Pulmonary artery endothelial cell (primary cell): Measurements from ENCODE around the gene RAP1GAP2. TPM values are rescaled to one million over a fixed set of nuclear protein-coding genes. Genes with fewer than 3 reads are reported as not detected.

Experiments
- DNase-seq: peaks from one replicate; pipeline ENCODE4 v3.0.0-alpha.2; 2011; ENCODE audit warnings: low read depth, low spot score
- total RNA-seq: library from RNA; depleted of rRNA; stranded (reverse); fragments of >200 nt; gene quantifications from 2 replicates; pipeline ENCODE4 v1.2.3, GENCODE V29; 2014

The RAP1GAP2 gene
- total RNA-seq, 1 donor from 2014 or later = 6.1 TPM

- no peak for DNase-seq
Measured at GRCh38 chr17:2853283-2854142, 57.3 kb downstream of the RAP1GAP2 start.

DNA sequence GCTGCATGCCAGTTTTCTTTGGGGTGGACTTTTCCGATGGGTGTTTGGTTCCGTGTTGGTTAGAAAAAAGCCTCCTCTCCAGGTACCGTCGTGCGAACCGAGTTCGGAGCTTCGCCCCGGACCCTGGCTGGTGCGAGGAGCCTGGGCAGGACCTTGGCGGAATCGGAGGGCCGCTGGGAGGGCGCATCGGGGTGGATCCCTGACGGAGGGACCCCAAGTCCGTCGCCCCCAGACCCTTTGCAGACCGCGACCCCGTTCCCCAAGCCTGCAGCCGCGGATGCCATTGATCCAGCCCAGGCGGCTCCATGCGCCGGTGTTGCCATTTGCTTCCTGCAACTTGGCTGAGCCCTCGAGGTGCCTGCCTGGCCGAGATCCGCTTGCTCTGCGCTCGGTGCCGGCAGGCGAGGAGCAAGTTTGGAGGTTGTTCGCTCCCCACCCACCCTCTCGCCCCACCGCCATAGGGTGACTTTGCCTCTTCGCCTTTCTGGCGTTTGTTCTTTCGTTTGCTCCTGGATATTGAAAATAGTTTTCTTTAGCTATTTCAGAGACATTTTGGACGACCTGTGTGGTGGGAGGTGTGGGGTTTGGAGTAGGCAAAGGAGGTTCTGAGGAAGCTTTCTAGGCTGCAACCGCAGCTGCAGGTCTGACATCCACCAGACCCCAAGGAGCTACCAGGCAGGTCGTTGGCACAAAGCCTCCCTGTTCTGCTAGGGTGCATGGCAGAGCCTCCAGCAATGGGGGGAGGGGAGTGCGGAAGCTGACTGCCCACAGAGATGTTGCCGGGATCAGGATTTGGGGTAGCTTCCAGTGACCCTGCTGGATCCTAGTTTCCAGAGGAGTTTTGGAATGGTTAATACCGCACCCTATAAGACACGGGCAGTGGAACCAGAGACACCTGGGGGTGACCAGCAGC lies 58.2 kb downstream of the RAP1GAP2 start:
- DNase-seq = no peak

GRCh38 chr17:2855063-2855600 lies 58.9 kb downstream of the RAP1GAP2 start:
- no peak for DNase-seq

GRCh38 chr17:2856727-2857126 lies 60.5 kb downstream of the RAP1GAP2 start:
- DNase-seq = no peak

- no peak for DNase-seq
Measured at GRCh38 chr17:2860045-2860444, 63.8 kb downstream of the RAP1GAP2 start.

DNA sequence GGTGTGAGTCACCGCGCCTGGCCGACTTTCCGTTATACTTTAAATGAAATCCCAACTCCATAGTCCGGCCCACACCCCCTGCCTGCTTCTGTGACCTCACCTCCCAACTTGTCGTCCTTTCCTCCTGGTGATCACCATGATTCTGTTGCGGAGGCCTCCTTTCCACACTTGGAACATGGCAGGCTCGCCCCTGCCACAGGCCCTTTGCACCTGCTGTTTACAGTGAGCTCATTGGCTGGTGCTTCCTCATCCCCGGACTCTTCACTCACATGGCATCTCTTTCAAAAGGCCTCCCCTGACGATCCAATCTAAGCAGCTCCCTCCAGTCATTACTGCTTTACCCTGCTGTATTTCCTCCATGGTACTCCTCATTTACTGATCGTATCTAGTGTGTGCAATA lies 64.6 kb downstream of the RAP1GAP2 start:
- no peak for DNase-seq

- no peak for DNase-seq
Measured at GRCh38 chr17:2862197-2862596, 66.0 kb downstream of the RAP1GAP2 start.

DNA sequence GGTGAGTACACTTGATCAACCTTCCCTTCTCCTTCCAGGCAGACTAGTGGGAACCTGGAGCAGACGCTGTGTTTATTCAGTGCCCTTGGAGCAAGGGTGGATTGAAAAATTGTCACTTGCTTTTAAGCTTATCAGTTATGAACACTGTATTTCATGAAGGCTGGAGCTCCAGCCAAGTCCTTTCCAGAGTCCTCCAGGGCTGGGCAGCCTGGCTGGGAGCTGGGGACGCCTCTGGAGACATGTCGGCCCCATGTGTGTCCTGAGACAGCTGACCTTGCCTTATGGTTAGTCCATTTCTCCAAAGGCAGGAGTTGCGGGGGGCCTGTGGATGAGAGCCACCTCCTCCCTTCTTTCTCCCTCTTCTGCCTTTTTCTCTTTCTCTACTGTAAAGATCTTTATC lies 67.0 kb downstream of the RAP1GAP2 start:
- no peak for DNase-seq

- no peak for DNase-seq
Measured at GRCh38 chr17:2865228-2865627, 69.0 kb downstream of the RAP1GAP2 start.

DNA sequence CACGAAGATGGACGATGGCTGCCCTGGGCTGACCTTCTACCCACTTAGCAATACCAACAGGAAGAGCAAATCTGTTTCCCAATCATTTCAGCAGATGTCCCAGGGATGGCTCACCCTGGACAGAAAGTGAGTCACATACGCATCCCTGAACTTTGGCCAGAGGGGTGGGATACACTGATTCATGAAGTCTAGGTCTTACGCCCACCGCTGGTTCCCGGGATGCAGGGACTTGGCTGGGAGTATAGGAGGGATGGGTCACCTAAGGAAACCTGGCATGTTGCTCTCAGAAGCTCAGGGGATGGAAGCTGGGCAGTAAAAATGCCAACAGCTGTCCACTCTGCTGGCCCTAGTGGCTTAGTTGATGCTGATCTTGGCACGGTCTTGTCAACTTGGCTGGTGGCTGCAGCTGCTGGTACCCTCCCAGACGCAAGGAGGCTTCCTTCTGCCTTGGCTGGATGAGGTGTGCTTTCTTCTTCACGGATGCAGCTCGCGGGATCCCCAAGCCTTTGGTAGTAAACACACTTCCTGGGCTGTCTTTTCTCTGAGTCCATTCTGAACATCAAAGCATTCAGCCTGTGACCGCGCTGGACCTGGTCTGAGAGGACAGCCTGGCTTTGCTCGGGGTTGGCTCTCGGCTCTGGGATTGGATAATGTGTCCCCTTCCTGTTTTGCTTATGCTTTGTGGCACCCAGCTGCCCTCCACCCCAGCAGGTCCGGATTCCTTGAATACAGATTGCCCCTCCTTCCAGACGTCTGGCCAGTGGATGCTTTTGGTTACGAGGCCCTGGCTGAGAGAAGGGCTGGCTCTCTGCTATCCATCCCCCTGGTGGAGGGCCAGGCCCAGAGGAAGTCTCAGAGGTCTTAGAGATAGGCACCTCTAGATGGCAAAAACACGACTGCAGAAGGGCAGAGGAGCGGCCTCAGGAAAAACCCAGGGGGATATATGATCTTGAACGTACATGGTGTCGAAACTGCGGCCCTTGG lies 71.5 kb downstream of the RAP1GAP2 start:
- no peak for DNase-seq

- DNase-seq = no peak
Measured at GRCh38 chr17:2869604-2870003, 73.4 kb downstream of the RAP1GAP2 start.

DNA sequence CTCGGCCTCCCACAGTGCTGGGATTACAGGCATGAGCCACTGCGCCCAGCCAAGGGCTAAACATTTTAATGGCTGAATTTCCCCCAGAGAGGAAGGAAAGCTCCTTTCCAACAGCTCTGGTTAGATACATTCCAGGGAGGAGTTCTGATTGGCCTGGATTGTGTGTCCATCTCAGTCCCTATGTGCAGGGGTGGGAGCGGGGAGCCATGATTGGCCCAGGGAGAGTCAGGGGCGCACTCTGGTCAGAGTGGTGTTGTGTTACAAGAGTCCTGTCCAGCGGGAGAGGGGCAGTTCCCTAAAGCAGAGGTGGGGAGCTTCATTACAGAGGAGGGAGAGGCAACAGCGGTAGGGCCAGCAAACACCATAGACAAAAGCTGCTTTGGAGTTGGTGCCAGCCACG lies 75.0 kb downstream of the RAP1GAP2 start:
- no peak for DNase-seq

- no peak for DNase-seq
Measured at GRCh38 chr17:2871720-2872119, 75.5 kb downstream of the RAP1GAP2 start.

GRCh38 chr17:2872282-2872681 lies 76.0 kb downstream of the RAP1GAP2 start:
- no peak for DNase-seq

DNA sequence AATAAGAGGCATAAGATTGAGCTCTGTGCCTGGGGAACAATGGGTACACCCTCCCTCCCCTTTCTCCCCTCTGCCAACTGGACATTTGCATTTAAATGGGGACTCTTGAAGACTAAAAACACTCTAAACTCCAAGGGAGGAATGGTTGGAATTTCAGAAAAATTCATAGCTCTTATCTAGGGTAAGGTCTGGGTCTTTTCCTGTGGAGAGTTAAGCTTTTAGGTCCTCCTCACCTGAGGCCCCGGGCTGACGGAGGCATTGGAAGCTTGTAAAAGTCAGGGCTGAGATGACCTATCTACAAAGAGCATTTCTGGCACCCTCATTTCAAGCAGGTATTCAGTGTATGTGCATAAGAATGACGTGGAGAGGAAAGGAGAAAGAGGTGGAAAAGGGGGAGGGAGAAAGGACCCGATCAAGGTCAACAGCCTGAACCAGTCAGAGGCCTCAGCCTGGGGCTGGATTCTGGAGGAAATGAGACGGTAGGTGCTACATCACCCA lies 78.0 kb downstream of the RAP1GAP2 start:
- no peak for DNase-seq

GRCh38 chr17:2875608-2876007 lies 79.4 kb downstream of the RAP1GAP2 start:
- no peak for DNase-seq

DNA sequence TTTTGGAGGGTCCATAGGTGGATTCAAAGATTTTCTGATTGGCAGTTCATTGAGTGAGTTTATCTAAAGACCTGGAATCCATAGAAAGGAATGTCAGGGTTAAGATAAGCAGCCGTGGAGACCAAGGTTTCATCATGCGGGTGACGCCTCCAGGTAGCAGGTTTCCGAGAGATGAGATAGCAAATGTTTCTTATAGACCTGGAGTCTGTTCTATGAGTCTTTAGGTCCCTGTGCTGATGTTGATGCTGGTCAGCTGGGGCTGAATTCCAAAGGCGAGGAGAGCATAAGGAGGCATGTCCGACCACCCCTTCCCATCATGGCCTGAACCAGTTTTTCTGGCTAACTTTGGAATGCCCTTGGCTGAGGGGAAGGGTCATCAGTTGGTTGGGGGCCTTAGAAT lies 80.2 kb downstream of the RAP1GAP2 start:
- no peak for DNase-seq

DNA sequence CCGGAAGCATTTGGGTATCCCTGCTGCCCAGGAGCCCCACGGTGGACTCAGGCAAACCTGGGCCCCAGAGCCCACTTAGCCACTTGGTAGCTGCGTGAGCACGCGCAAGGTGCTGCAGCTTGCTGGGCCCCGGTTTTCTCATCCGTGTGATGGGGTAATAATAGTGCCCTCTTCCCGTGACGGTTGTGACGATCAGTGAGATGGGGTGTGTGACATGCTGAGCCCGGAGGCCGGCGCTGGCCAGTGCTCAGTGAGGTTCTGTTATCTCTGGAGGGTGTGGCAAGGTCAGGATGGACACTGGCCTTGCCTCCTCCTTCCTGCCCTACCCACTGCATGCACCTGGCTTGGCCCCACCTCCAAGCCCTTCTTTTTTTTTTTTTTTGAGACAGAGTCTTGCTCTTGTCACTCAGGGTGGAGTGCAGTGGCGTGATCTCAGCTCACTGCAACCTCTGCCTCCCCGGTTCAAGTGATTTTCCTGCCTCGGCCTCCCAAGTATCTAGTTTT lies 82.6 kb downstream of the RAP1GAP2 start:
- no peak for DNase-seq

GRCh38 chr17:2880050-2880449 lies 83.8 kb downstream of the RAP1GAP2 start:
- no peak for DNase-seq

GRCh38 chr17:2881295-2881694 lies 85.1 kb downstream of the RAP1GAP2 start:
- DNase-seq = no peak
